ENCODE measurements around the gene CCDC172. TPM values are rescaled to one million over a fixed set of nuclear protein-coding genes. Genes with fewer than 3 reads are reported as not detected.

Gene CCDC172
- polyA plus RNA-seq, 3 donors = not detected

DNA sequence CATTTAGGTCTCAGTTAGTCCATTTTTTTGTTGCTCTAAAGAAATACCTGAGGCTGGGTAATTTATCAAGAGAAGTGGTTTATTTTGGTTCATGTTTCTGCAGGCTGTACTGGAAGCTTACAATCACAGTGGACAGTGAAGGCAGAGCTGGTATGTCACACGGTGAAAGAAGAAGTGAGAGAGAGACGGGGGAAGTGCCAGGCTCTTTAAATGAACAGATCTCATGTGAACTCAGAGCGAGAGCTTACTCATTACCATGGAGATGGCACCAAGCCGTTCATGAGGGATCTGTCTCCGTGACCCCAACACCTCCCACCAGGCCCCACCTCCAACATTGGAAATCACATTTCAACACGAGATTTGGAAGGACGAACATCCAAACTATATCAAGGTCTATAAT lies 84.5 kb downstream of the CCDC172 start:
- peak in 2 of 11 donors; percentile 2 to 6 for DNase-seq (ENCODE audit: extremely low read depth in 1 of 11, low read depth in 9 of 11, low spot score in 4 of 11)

DNA sequence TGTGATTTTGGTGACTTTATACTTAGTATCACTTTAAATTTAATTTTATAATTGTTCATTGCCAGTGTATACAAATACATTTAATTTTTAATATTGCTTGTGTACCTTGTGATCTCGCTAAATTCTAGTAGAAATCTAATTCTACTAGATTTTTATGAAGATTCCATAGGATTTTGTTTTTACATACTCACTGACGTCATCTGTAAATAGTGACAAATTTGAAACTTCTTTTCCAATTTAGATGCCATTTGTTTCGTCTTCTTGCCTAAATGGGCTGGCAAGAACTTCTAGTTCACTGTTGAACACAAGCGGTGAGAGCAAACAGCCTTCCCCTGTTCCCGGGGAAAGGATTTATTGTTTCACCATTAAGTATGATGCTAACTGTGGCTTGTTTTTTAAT lies 86.1 kb downstream of the CCDC172 start:
- DNase-seq (ENCODE audit: extremely low read depth in 1 of 11, low read depth in 9 of 11, low spot score in 4 of 11) = no peak

DNA sequence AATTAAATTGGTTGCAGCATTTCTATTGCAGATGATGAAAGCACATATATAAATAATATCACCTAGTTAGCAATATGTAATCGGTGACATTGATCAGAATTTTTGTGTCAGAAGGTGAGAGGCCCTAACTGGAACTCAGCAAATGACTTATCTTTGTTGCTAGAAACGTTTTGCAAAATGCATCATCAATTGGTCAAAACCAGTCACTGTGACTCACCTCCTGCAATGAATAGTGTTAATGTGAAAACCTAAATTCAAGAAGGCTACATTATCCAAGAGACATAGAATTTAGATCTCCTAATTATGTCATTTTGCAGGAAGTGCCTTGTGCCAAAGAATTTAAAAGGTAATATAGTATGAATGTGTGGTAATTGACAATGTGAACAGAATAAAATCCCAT lies 93.6 kb downstream of the CCDC172 start:
- DNase-seq (ENCODE audit: extremely low read depth in 1 of 11, low read depth in 9 of 11, low spot score in 4 of 11) = no peak

GRCh38 chr10:116418389-116418788 lies 94.1 kb downstream of the CCDC172 start:
- no peak for DNase-seq (ENCODE audit: extremely low read depth in 1 of 11, low read depth in 9 of 11, low spot score in 4 of 11)

DNA sequence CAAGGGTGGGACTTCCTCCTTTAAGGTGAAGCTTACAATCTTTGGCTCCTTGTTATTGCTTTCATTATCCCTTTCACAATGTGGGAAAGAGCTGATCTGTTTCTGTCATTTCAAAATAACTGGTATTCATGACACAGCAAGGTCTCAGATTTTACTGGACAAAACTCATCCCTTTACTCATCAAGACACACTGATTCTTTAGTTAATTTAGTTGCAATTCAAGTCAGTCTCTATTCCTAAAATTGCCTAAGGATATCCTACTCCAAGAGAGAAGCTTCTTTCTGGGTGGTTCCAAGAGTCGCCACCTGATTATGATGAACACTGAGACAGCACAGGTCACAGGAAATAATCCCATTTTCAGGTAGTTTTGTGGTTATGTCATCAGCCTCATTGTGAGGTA lies 97.6 kb downstream of the CCDC172 start:
- DNase-seq (ENCODE audit: extremely low read depth in 1 of 11, low read depth in 9 of 11, low spot score in 4 of 11) = no peak

DNA sequence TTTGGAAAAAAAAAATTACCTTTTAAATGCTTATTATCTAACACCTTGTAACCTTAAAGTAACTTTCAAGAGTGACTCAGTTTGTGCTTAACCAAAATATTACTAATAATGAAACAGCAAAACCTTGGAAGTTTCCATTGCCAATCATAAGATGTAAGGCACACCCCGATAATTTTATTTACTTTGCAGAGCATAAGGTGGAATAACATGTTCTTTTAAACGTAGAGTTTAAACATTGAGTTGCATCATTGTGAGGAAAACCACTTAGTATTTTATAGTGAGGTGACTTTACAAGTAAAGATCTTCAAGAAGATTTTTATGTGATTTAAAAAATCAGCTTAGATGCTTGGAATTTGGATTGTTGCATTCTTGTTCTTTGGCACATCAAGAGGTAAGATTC lies 103.4 kb downstream of the CCDC172 start, which contains the start of gene PNLIPRP3:
Gene PNLIPRP3, plus strand, starts transcription at position 177 of the 400 bp plus-strand sequence. Its CDS starts 166 bp downstream, at position 343.
- no peak for DNase-seq (ENCODE audit: extremely low read depth in 1 of 11, low read depth in 9 of 11, low spot score in 4 of 11)

- no peak for DNase-seq (ENCODE audit: extremely low read depth in 1 of 11, low read depth in 9 of 11, low spot score in 4 of 11)
Observed at GRCh38 chr10:116429288-116429977, 105.2 kb downstream of the CCDC172 start.

Other genes with a start within 250 kb of the CCDC172 start
- 10 to 100 TPM; 27.1 to 30.2 (median 29.2) TPM for gene GFRA1, start 51.2 kb upstream of the CCDC172 start, polyA plus RNA-seq (ENCODE audit: insufficient read length in 3 of 3)
- gene PNLIPRP3, start 103.4 kb downstream of the CCDC172 start, polyA plus RNA-seq (ENCODE audit: insufficient read length in 3 of 3) = not detected
- gene PNLIP, start 221.5 kb downstream of the CCDC172 start, polyA plus RNA-seq (ENCODE audit: insufficient read length in 3 of 3) = not detected

Measured in renal cortex interstitium (tissue), 11 donors.